OCI-LY1 (cell line): Measurements from ENCODE around the gene FAM222A.

ENCODE experiments used
- H2AFZ ChIP-seq: fragments of 200-600 bp; sonication (generic), shearing (Covaris generic); 2 replicates; pipeline ENCODE4 v1.6.0; 2014; ENCODE audit warnings: antibody characterized with exemption, mild to moderate bottlenecking, low read length
- H3F3A ChIP-seq: fragments of 200-600 bp; sonication (generic), shearing (Covaris generic); 2 replicates; pipeline ENCODE4 v1.6.0; 2014; ENCODE audit warnings: mild to moderate bottlenecking, antibody characterized with exemption, low read length, moderate library complexity; ENCODE audit not compliant: insufficient read depth
- H3K27ac ChIP-seq: fragments of 200-600 bp; sonication (generic); 2 replicates; pipeline ENCODE4 v1.5.1; 2014; ENCODE audit warnings: low read length, mixed run types, mild to moderate bottlenecking, low read depth; ENCODE audit not compliant: poor library complexity, severe bottlenecking
- H3K27me3 ChIP-seq: fragments of 200-600 bp; sonication (generic); 2 replicates; pipeline ENCODE4 v1.6.0; 2014; ENCODE audit warnings: antibody characterized with exemption, mild to moderate bottlenecking, low read length, moderate library complexity; ENCODE audit not compliant: insufficient read depth
- H3K36me3 ChIP-seq: fragments of 200-600 bp; sonication (generic); 2 replicates; pipeline ENCODE4 v1.6.1; 2014; ENCODE audit warnings: mild to moderate bottlenecking, antibody characterized with exemption, low read length, moderate library complexity, mixed read lengths; ENCODE audit not compliant: insufficient read depth
- H3K4me1 ChIP-seq: fragments of 200-600 bp; sonication (generic); 2 replicates; pipeline ENCODE4 v1.5.1; 2014; ENCODE audit warnings: mild to moderate bottlenecking, low read length, moderate library complexity; ENCODE audit not compliant: insufficient read depth, severe bottlenecking
- H3K4me2 ChIP-seq: fragments of 200-600 bp; sonication (generic), shearing (Covaris generic); 2 replicates; pipeline ENCODE4 v1.6.1; 2014; ENCODE audit warnings: low read length
- H3K4me3 ChIP-seq: fragments of 200-600 bp; sonication (generic); 2 replicates; pipeline ENCODE4 v1.5.1; 2014; ENCODE audit warnings: low read length, low read depth, mild to moderate bottlenecking, mixed read lengths; ENCODE audit not compliant: poor library complexity, severe bottlenecking
- H3K79me2 ChIP-seq: fragments of 200-600 bp; shearing (Covaris generic); 2 replicates; pipeline ENCODE4 v1.6.1; 2016; ENCODE audit warnings: mixed run types, low read length, mixed read lengths; ENCODE audit not compliant: insufficient read depth
- H3K9ac ChIP-seq: fragments of 200-600 bp; sonication (generic), shearing (Covaris generic); 2 replicates; pipeline ENCODE4 v1.6.1; 2014; ENCODE audit warnings: mild to moderate bottlenecking, low read length, mixed read lengths
- H3K9me2 ChIP-seq: fragments of 200-600 bp; sonication (generic), shearing (Covaris generic); 2 replicates; pipeline ENCODE4 v1.6.1; 2014; ENCODE audit warnings: low read depth, mild to moderate bottlenecking, low read length, mixed read lengths
- H3K9me3 ChIP-seq: fragments of 200-600 bp; shearing (Covaris generic); 2 replicates; pipeline ENCODE4 v1.6.1; 2014; ENCODE audit warnings: low read length, mixed read lengths
- H4K20me1 ChIP-seq: fragments of 200-600 bp; sonication (generic), shearing (Covaris generic); 2 replicates; pipeline ENCODE4 v1.6.0; 2016; ENCODE audit warnings: mild to moderate bottlenecking, low read length; ENCODE audit not compliant: insufficient read depth
- EZH2 ChIP-seq: fragments of 200-600 bp; sonication (generic), shearing (Covaris generic); IDR thresholded peaks from 2 replicates; pipeline ENCODE4 v1.8.0; 2017; ENCODE audit warnings: borderline replicate concordance, mixed run types, mild to moderate bottlenecking, antibody characterized with exemption, low read length, moderate library complexity, mixed read lengths
- TF ChIP-seq, protein P1 (sequence below): fragments of 200-600 bp; sonication (generic), shearing (Covaris generic); IDR thresholded peaks from 2 replicates; pipeline ENCODE4 v1.5.1; 2017; ENCODE audit warnings: mild to moderate bottlenecking, antibody characterized with exemption, low read length, moderate library complexity, mixed read lengths

The FAM222A gene

GRCh38 chr12:109792992-109793391 is 79.4 kb downstream of the FAM222A start:
- H3K9ac ChIP-seq: no peak overlapping the region
- H3K79me2 ChIP-seq: no peaks in the 10 kb centered on the region
- H3K4me3 ChIP-seq: no peak overlapping the region
- no peaks in the 10 kb centered on the region for H3F3A ChIP-seq
- no peaks in the 10 kb centered on the region for H3K9me3 ChIP-seq
- H3K27ac ChIP-seq: no peak overlapping the region
- H3K9me2 ChIP-seq: no peaks in the 10 kb centered on the region
- no peaks in the 10 kb centered on the region for H3K4me1 ChIP-seq
- H3K27me3 ChIP-seq: no peaks in the 10 kb centered on the region
- H2AFZ ChIP-seq: no peak overlapping the region
- H3K36me3 ChIP-seq: no peaks in the 10 kb centered on the region
- TF ChIP-seq, protein P1, sequence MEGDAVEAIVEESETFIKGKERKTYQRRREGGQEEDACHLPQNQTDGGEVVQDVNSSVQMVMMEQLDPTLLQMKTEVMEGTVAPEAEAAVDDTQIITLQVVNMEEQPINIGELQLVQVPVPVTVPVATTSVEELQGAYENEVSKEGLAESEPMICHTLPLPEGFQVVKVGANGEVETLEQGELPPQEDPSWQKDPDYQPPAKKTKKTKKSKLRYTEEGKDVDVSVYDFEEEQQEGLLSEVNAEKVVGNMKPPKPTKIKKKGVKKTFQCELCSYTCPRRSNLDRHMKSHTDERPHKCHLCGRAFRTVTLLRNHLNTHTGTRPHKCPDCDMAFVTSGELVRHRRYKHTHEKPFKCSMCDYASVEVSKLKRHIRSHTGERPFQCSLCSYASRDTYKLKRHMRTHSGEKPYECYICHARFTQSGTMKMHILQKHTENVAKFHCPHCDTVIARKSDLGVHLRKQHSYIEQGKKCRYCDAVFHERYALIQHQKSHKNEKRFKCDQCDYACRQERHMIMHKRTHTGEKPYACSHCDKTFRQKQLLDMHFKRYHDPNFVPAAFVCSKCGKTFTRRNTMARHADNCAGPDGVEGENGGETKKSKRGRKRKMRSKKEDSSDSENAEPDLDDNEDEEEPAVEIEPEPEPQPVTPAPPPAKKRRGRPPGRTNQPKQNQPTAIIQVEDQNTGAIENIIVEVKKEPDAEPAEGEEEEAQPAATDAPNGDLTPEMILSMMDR: no peak
- TF ChIP-seq EZH2: no peak
- no peak overlapping the region for H3K4me2 ChIP-seq
- no peaks in the 10 kb centered on the region for H4K20me1 ChIP-seq

DNA sequence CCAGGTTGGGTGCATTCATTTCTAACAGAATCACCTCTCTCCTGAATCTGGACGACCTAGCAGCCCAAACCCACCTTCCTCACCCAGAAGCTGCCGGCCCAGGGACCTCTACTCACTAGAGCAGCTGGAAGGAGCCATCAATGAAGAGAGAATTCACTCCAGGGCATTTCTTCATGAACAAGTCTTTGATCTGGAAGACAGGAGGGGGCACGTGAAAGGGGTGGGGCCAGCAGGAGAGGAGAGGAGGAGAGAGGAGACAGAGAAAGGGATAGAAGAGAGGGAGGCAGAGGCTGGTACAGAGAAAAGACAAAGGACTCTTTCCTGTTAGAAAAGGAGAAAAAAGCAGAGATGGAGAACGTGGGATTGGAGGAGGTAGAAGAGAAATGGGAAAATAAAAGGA is 79.8 kb downstream of the FAM222A start:
- no peaks in the 10 kb centered on the region for H3K27me3 ChIP-seq
- H3K4me1 ChIP-seq: no peaks in the 10 kb centered on the region
- no peaks in the 10 kb centered on the region for H3K9me3 ChIP-seq
- H3K9me2 ChIP-seq: no peaks in the 10 kb centered on the region
- H3K27ac ChIP-seq: no peak overlapping the region
- H3K36me3 ChIP-seq: no peaks in the 10 kb centered on the region
- no peak overlapping the region for H3K4me2 ChIP-seq
- H3K79me2 ChIP-seq: no peaks in the 10 kb centered on the region
- no peak overlapping the region for H3K4me3 ChIP-seq
- H2AFZ ChIP-seq: no peak overlapping the region
- H3F3A ChIP-seq: no peaks in the 10 kb centered on the region
- H4K20me1 ChIP-seq: no peaks in the 10 kb centered on the region
- TF ChIP-seq, protein P1: no peak
- H3K9ac ChIP-seq: no peak overlapping the region

DNA sequence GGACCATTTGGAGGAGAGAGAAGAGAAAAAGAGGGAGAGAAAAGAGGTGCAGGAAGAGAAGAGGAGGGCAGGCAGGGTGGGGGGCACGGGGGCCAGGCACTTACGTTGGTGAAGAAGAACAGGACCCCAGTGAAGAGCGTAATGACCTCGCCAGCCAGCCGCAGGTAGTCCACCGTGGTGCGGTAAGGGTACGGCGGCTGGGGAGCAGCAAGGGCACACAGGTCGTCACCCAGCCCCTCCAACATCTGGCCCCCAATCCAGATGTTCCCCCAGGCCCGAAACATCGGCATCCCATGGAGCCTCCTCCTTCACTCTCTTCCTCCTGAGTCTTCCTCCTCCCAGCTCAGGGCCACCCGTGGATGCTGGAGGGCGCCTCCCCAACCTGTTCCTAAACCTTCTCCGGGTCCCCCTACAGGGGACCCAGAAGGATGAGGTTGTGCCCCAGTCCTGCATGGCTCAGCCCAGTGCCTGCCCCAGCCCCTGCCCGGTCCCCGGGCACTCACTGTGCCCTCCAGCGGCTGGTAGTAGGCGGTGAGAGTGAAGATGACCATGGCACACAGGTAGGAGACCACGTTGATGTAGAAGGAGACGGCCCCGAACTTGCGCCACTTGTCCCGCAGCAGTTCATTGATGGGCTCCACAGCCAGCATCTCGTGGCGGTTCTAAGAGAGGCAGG is 80.3 kb downstream of the FAM222A start:
- Histone ChIP-seq H3F3A (no peaks in the 10 kb centered on the region), H3K27ac (no peak overlapping the region), H3K9me2 (no peaks in the 10 kb centered on the region), H3K79me2 (no peaks in the 10 kb centered on the region), H3K9ac (no peak overlapping the region), H4K20me1 (no peaks in the 10 kb centered on the region), H3K4me2 (no peak overlapping the region), H3K4me3 (no peak overlapping the region), H2AFZ (no peak overlapping the region), H3K36me3 (no peaks in the 10 kb centered on the region), H3K4me1 (no peaks in the 10 kb centered on the region), H3K27me3 (no peaks in the 10 kb centered on the region), H3K9me3 (no peaks in the 10 kb centered on the region)
- TF ChIP-seq, protein P1: no peak
- TF ChIP-seq EZH2: no peak
